Kidney glomerular epithelial cell (primary cell): Measurements from ENCODE around the gene PRKN.

Source experiments
- DNase-seq: peaks from one replicate; lab custom pipeline; 2025; lab: John Stamatoyannopoulos, UW

PRKN gene

GRCh38 chr6:162674452-162674851 lies 53.1 kb downstream of the PRKN start:
- DNase-seq: no peak

- no peak for DNase-seq
These were observed 55.9 kb downstream of the PRKN start for GRCh38 chr6:162671580-162672165.

- DNase-seq: no peak
These were observed 57.2 kb downstream of the PRKN start for GRCh38 chr6:162670345-162670744.

GRCh38 chr6:162666246-162666645 lies 61.3 kb downstream of the PRKN start:
- no peak for DNase-seq

GRCh38 chr6:162653808-162654207 lies 73.8 kb downstream of the PRKN start:
- no peak for DNase-seq

- no peak for DNase-seq
These were observed 76.1 kb downstream of the PRKN start for GRCh38 chr6:162651505-162651904.

GRCh38 chr6:162649271-162649670 lies 78.3 kb downstream of the PRKN start:
- no peak for DNase-seq

- DNase-seq: no peak
These were observed 83.4 kb downstream of the PRKN start for GRCh38 chr6:162644153-162644552.

GRCh38 chr6:162640756-162641155 lies 86.8 kb downstream of the PRKN start:
- no peak for DNase-seq

GRCh38 chr6:162639951-162640350 lies 87.6 kb downstream of the PRKN start:
- DNase-seq: no peak

GRCh38 chr6:162638931-162639574 lies 88.5 kb downstream of the PRKN start:
- no peak for DNase-seq

GRCh38 chr6:162637317-162637716 lies 90.2 kb downstream of the PRKN start:
- no peak for DNase-seq

GRCh38 chr6:162636167-162636566 lies 91.4 kb downstream of the PRKN start:
- DNase-seq: no peak

- no peak for DNase-seq
These were observed 96.0 kb downstream of the PRKN start for GRCh38 chr6:162631546-162631945.

- no peak for DNase-seq
These were observed 97.5 kb downstream of the PRKN start for GRCh38 chr6:162630069-162630468.

- no peak for DNase-seq
These were observed 99.7 kb downstream of the PRKN start for GRCh38 chr6:162627825-162628224.

- DNase-seq: no peak
These were observed 100.2 kb downstream of the PRKN start for GRCh38 chr6:162627362-162627761.

GRCh38 chr6:162626869-162627268 lies 100.7 kb downstream of the PRKN start:
- DNase-seq: no peak

- DNase-seq: no peak
These were observed 101.6 kb downstream of the PRKN start for GRCh38 chr6:162625846-162626540.

GRCh38 chr6:162622572-162622971 lies 105.0 kb downstream of the PRKN start:
- no peak for DNase-seq

GRCh38 chr6:162621246-162621645 lies 106.3 kb downstream of the PRKN start:
- peak; percentile 90 for DNase-seq

GRCh38 chr6:162620073-162620472 lies 107.5 kb downstream of the PRKN start:
- no peak for DNase-seq

- DNase-seq: no peak
These were observed 109.0 kb downstream of the PRKN start for GRCh38 chr6:162618448-162619002.
